GM12864 (cell line): Measurements from ENCODE around the gene GALNT12.

Experiments
- DNase-seq: peaks from one replicate; pipeline ENCODE4 v3.0.0-alpha.2; 2011; ENCODE audit warnings: low read depth
- H3K4me3 ChIP-seq: 2 replicates; pipeline ENCODE4 v1.5.1; 2011; ENCODE audit warnings: mild to moderate bottlenecking, low read depth, low read length, control low read depth
- CTCF ChIP-seq: IDR thresholded peaks from 2 replicates; pipeline ENCODE4 v1.5.1; 2011; ENCODE audit warnings: low read depth, mild to moderate bottlenecking, moderate library complexity, low read length, control low read depth, inconsistent platforms; ENCODE audit errors: missing control alignments

The GALNT12 gene

DNA sequence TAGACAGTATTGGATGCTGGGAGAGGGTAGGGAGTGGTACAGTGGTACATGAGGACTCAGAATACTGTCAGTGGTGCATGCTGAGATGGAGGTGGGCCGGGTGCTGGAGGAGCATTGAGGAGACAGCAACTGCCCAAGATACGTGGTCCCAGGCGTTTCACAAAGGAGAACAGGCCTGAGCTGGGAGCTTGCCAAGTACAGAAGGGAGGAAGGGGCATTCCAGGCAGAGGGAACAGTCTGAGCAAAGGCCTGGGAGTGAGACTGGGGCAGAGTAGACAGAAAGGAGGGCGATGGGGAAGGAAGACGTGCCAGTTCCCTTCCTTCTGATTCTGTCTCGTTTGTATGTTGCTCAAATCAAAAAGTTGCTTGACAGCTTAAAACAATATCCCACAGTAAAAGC is 15.2 kb downstream of the GALNT12 start:
- no peak overlapping the region for H3K4me3 ChIP-seq
- DNase-seq = no peak
- no peak for TF ChIP-seq CTCF

DNA sequence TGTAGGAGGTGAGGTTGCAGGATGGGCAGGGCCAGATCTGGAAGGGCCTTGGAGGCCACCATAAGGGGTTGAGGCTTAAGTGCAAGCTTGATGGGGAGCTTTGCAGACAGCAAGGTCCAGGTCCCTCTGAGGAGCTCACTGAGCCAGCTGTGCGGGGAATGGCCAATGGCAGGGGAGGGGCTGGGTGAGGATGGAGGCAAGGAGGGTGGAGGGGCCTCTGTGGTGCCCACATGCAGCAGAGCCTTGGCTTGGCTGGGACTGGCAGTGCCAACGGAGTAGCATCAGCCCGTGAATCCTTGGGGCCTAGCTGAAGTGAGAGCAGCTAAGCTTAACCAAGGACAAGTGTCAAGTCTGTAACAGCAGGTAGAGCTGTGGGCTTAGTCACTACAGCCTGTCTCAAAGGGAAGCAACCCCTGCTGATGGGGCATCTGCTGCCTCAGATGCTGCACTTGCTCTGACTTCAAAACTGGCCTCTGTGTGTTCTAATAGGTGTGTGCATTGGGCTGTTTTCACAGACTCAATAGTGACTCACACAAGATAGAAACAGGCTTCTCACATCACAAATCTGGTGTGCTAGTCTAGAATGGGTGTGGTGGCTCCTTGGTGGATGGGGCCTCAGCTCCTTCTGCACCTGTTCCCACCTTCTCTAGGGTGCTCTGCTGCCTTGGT is 16.3 kb downstream of the GALNT12 start:
- no peak for TF ChIP-seq CTCF
- no peak for DNase-seq
- H3K4me3 ChIP-seq = no peak overlapping the region

GRCh38 chr9:98825414-98825813 is 17.9 kb downstream of the GALNT12 start:
- TF ChIP-seq CTCF = no peak
- no peak for DNase-seq
- no peak overlapping the region for H3K4me3 ChIP-seq

DNA sequence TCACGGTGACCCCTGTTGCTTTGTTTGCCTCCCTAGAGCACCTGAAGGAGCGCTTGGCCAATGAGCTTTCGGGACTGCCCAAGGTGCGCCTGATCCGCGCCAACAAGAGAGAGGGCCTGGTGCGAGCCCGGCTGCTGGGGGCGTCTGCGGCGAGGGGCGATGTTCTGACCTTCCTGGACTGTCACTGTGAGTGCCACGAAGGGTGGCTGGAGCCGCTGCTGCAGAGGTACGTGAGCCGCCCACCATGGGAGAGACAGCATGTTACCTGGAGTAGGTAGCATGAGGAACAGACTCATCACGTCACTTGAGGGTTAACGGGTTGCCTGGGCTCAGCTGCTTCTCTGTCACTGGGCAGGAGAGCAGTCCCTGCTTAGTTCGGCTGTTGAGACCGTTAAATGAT is 19.2 kb downstream of the GALNT12 start:
- H3K4me3 ChIP-seq = no peak overlapping the region
- no peak for TF ChIP-seq CTCF

DNA sequence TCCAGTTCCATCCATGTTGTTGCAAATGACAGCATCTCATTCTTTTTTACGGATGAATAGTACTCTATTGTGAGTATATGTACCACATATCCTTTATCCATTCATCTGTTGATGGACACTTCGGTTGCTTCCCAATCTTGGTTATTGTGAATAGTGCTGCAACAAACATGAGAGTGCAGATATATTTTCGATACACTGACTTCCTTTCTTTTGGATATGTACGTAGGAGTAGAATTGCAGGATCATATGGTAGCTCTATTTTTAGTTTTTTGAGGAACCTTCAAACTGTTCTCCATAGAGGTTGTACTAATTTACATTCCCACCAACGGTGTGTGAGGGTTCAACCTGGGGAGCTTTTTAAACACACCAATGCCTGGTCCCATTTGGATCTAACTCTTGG is 22.3 kb downstream of the GALNT12 start:
- TF ChIP-seq CTCF = no peak
- DNase-seq = no peak
- no peak overlapping the region for H3K4me3 ChIP-seq

More for the DNA sequence above, 19.2 kb downstream of the GALNT12 start:
- DNase-seq = no peak

- no peak overlapping the region for H3K4me3 ChIP-seq
- DNase-seq = no peak
- TF ChIP-seq CTCF = no peak
Observed at GRCh38 chr9:98830554-98830953, 23.1 kb downstream of the GALNT12 start.

DNA sequence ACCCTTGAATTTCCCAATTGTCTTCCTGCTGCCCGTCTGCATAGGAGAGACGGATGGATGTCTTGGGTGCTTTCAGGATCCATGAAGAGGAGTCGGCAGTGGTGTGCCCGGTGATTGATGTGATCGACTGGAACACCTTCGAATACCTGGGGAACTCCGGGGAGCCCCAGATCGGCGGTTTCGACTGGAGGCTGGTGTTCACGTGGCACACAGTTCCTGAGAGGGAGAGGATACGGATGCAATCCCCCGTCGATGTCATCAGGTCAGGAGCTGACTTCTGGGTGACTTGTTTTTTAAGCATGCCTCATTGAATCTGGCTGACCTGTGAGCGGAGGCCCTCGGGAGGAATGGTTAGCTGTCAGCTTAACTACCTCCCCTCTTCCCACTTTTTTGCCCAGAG is 24.2 kb downstream of the GALNT12 start:
- no peak for DNase-seq
- no peak for TF ChIP-seq CTCF
- no peak overlapping the region for H3K4me3 ChIP-seq
